SU-DHL-6 (cell line): ENCODE results near the gene LRRC71.

ENCODE experiments used
- H2AFZ ChIP-seq: fragments of 200-600 bp; sonication (generic); 2 replicates; pipeline ENCODE4 v1.6.1; 2014; ENCODE audit warnings: low read depth, mild to moderate bottlenecking, moderate library complexity, mixed read lengths, antibody characterized with exemption, low read length; ENCODE audit not compliant: severe bottlenecking
- H3F3A ChIP-seq: fragments of 200-600 bp; shearing (Covaris generic); 2 replicates; pipeline ENCODE4 v1.6.0; 2016; ENCODE audit warnings: antibody characterized with exemption, mild to moderate bottlenecking; ENCODE audit not compliant: insufficient read depth
- H3K27ac ChIP-seq: fragments of 200-600 bp; sonication (generic); 2 replicates; pipeline ENCODE4 v1.5.1; 2016; ENCODE audit warnings: low read depth, mild to moderate bottlenecking, low read length, moderate library complexity, mixed read lengths
- H3K27me3 ChIP-seq: fragments of 200-600 bp; sonication (generic), shearing (Covaris generic); 2 replicates; pipeline ENCODE4 v1.6.0; 2014; ENCODE audit warnings: mild to moderate bottlenecking, low read length
- H3K36me3 ChIP-seq: fragments of 200-600 bp; sonication (generic); 2 replicates; pipeline ENCODE4 v1.6.1; 2014; ENCODE audit warnings: mild to moderate bottlenecking, low read length, mixed read lengths
- H3K4me2 ChIP-seq: fragments of 300-600, 200-600 bp; shearing (Covaris generic), sonication (generic); 2 replicates; pipeline ENCODE4 v1.6.0; 2014; ENCODE audit warnings: low read length, low read depth, mild to moderate bottlenecking; ENCODE audit not compliant: poor library complexity, severe bottlenecking
- H3K4me3 ChIP-seq: fragments of 200-600 bp; sonication (generic); 2 replicates; pipeline ENCODE4 v1.5.1; 2014; ENCODE audit warnings: antibody characterized with exemption, low read length, mild to moderate bottlenecking, mixed read lengths; ENCODE audit not compliant: insufficient read depth, poor library complexity, severe bottlenecking
- H3K79me2 ChIP-seq: fragments of 200-600 bp; sonication (generic); 2 replicates; pipeline ENCODE4 v1.6.1; 2014; ENCODE audit warnings: mild to moderate bottlenecking, low read length, moderate library complexity; ENCODE audit not compliant: insufficient read depth
- H3K9ac ChIP-seq: fragments of 200-600 bp; sonication (generic); 2 replicates; pipeline ENCODE4 v1.7.0; 2014; ENCODE audit warnings: mild to moderate bottlenecking, low read length
- H3K9me2 ChIP-seq: fragments of 200-600 bp; sonication (generic); replicated peaks from 2 replicates; pipeline ENCODE4 v1.6.1; 2014; ENCODE audit warnings: low read length; ENCODE audit not compliant: insufficient read depth
- H3K9me3 ChIP-seq: fragments of 200-600 bp; sonication (generic); 2 replicates; pipeline ENCODE4 v1.6.1; 2014; ENCODE audit warnings: low read length, mixed read lengths; ENCODE audit not compliant: insufficient read depth
- H4K20me1 ChIP-seq: fragments of 200-600 bp; sonication (generic); 2 replicates; pipeline ENCODE4 v1.6.1; 2014; ENCODE audit warnings: low read depth, mild to moderate bottlenecking, antibody characterized with exemption, low read length, moderate library complexity, mixed read lengths
- CTCF ChIP-seq: fragments of 200-600 bp; sonication (generic); IDR thresholded peaks from one replicate; pipeline ENCODE4 v1.5.1; 2017; ENCODE audit warnings: antibody characterized with exemption, mild to moderate bottlenecking, low read length, moderate library complexity; ENCODE audit not compliant: insufficient read depth, poor library complexity, severe bottlenecking
- EZH2phosphoT487 ChIP-seq: fragments of 200-600 bp; sonication (generic), shearing (Covaris generic); conservative IDR thresholded peaks from 2 replicates; pipeline ENCODE4 v1.6.1; 2018; ENCODE audit warnings: mild to moderate bottlenecking, antibody characterized with exemption, low read length, moderate library complexity, mixed read lengths

Gene LRRC71

GRCh38 chr1:156901590-156901900 is 18.9 kb upstream of the LRRC71 start:
- no peaks in the 10 kb centered on the region for H3K27me3 ChIP-seq
- no peaks in the 10 kb centered on the region for H3K9me3 ChIP-seq
- H3K4me3 ChIP-seq: no peak overlapping the region
- H3K9me2 ChIP-seq: no peaks in the 10 kb centered on the region
- no peak overlapping the region for H3K27ac ChIP-seq
- TF ChIP-seq CTCF: no peak
- no peak for TF ChIP-seq EZH2phosphoT487
- no peaks in the 10 kb centered on the region for H3K36me3 ChIP-seq
- no peak overlapping the region for H3K9ac ChIP-seq
- H3K79me2 ChIP-seq: no peaks in the 10 kb centered on the region
- no peaks in the 10 kb centered on the region for H4K20me1 ChIP-seq
- H2AFZ ChIP-seq: no peak overlapping the region
- no peaks in the 10 kb centered on the region for H3F3A ChIP-seq
- no peak overlapping the region for H3K4me2 ChIP-seq

GRCh38 chr1:156901966-156902915 is 18.2 kb upstream of the LRRC71 start:
- Histone ChIP-seq H3K36me3 (no peaks in the 10 kb centered on the region), H3K9ac (no peak overlapping the region), H2AFZ (no peak overlapping the region), H3K79me2 (no peaks in the 10 kb centered on the region), H3K4me2 (no peak overlapping the region), H3K27ac (no peak overlapping the region), H3K9me2 (no peaks in the 10 kb centered on the region), H4K20me1 (no peaks in the 10 kb centered on the region), H3F3A (no peaks in the 10 kb centered on the region), H3K9me3 (no peaks in the 10 kb centered on the region), H3K27me3 (no peaks in the 10 kb centered on the region), H3K4me3 (no peak overlapping the region)
- no peak for TF ChIP-seq CTCF

- Histone ChIP-seq H3K9me3 (no peaks in the 10 kb centered on the region), H3K27me3 (no peaks in the 10 kb centered on the region), H3K9ac (no peak overlapping the region), H2AFZ (no peak overlapping the region), H3F3A (no peaks in the 10 kb centered on the region), H3K4me3 (no peak overlapping the region), H3K79me2 (no peaks in the 10 kb centered on the region), H3K27ac (no peak overlapping the region), H3K4me2 (no peak overlapping the region), H3K36me3 (no peaks in the 10 kb centered on the region), H4K20me1 (no peaks in the 10 kb centered on the region), H3K9me2 (no peaks in the 10 kb centered on the region)
- TF ChIP-seq CTCF: no peak
- TF ChIP-seq EZH2phosphoT487: no peak
Measured at GRCh38 chr1:156903328-156904091, 16.9 kb upstream of the LRRC71 start.
